Measurements from ENCODE around the gene VPS33B.

DNA sequence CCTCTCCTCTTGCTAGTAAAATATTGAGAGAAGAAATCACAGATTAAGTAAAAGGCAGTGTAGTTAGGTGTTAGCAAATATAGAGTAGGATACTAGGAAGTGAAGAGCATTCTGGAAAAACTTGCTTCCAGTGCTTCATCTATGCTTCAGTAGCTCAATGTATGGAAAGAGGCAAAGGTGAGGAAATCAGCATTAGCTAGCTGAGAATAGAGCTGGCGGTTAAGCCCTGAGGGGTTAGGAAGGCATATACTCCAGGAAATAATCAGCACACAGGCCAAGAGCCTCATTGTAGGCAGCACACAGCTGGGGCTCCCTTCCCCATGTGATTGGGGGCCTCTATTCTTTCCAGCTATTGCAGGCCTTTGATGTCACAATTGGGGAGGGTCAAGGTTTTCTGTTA is 54.0 kb downstream of the VPS33B start:
- TF ChIP-seq, protein P1, sequence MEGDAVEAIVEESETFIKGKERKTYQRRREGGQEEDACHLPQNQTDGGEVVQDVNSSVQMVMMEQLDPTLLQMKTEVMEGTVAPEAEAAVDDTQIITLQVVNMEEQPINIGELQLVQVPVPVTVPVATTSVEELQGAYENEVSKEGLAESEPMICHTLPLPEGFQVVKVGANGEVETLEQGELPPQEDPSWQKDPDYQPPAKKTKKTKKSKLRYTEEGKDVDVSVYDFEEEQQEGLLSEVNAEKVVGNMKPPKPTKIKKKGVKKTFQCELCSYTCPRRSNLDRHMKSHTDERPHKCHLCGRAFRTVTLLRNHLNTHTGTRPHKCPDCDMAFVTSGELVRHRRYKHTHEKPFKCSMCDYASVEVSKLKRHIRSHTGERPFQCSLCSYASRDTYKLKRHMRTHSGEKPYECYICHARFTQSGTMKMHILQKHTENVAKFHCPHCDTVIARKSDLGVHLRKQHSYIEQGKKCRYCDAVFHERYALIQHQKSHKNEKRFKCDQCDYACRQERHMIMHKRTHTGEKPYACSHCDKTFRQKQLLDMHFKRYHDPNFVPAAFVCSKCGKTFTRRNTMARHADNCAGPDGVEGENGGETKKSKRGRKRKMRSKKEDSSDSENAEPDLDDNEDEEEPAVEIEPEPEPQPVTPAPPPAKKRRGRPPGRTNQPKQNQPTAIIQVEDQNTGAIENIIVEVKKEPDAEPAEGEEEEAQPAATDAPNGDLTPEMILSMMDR (IDR thresholded peaks at IDR 0.05; ENCODE audit: insufficient read depth, low read depth, low read length): no peak
- no peak for TF ChIP-seq EZH2 (IDR thresholded peaks at IDR 0.05; ENCODE audit: insufficient read depth, low read length)
